ENCODE measurements around the gene RETSAT. TPM values are rescaled to one million over a fixed set of nuclear protein-coding genes. Genes with fewer than 3 reads are reported as not detected.
"Not testable (repeated sequence)": the region's sequence is repeated elsewhere in the genome, so short reads cannot be mapped to it uniquely, and the experiment has no call there.

The RETSAT gene
- total RNA-seq, 1 donor from 2014 or later, result 14.5 TPM

- no peak for DNase-seq
These were observed 23.9 kb upstream of the RETSAT start for GRCh38 chr2:85378257-85378656.

DNA sequence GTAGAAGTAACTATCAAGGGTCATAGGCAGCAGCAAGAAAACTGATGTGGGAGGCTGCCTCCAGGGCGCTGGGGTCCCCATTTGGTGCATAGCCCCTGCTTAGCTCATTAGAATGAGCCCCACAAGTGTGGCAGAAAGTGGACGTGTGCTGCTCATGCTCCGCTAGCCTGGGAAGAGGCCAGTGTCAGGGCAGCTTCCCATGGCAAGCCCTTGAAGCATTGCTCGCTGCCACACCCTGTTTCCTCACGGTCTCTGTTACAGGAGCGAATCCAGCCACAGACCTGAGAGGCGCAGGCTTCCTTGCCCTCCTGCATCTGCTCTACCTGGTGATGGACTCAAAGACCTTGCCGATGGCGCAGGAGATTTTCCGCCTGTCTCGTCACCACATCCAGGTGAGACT is 22.8 kb upstream of the RETSAT start:
- DNase-seq, result no peak

- no peak for DNase-seq
These were observed 22.1 kb upstream of the RETSAT start for GRCh38 chr2:85376291-85377065.

GRCh38 chr2:85371045-85371444 is 16.7 kb upstream of the RETSAT start:
- no peak for DNase-seq

DNA sequence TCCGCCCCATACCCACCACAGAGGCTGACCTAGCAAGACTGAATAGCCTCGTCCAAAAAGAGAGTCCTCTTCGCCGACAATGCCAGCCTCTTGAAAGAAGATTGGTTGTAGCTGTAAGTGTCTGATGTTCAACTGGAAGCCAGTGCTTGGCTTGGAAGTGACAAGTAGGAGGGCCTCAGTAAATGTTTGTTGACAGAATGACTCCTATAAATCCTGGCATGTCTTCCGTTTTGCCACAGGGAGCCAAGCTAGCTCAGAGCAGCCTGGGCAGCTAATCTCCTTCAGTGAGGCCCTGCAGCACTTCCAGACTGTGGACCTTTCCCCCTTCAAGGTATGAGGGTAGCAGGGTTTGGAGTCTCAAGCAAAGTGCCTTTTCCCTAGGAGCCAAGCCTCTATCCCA is 15.2 kb upstream of the RETSAT start:
- no peak for DNase-seq

- no peak for DNase-seq
These were observed 14.6 kb upstream of the RETSAT start for GRCh38 chr2:85368921-85369320.

GRCh38 chr2:85367180-85367579 is 12.9 kb upstream of the RETSAT start:
- no peak for DNase-seq

- DNase-seq, result not testable (repeated sequence)
These were observed 8.5 kb upstream of the RETSAT start for GRCh38 chr2:85362653-85363387.

DNA sequence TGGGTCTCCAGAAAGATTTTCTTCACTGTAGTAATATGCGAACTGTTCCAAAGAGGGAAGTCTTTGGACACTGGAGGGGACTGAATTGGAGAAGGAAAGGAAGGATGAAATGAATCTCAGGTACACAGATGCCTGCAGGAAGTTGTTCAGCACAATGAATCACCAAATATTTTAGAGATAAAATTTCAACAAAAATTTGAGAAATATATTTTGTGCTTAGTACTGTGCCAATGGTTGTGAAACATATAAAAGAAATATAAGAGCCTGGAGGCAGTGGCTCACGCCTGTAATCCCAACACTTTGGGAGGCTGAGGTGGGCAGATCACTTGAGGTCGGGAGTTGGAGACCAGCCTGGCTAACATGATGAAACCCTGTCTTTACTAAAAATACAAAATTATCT is 3.4 kb upstream of the RETSAT start:
- DNase-seq, result no peak

DNA sequence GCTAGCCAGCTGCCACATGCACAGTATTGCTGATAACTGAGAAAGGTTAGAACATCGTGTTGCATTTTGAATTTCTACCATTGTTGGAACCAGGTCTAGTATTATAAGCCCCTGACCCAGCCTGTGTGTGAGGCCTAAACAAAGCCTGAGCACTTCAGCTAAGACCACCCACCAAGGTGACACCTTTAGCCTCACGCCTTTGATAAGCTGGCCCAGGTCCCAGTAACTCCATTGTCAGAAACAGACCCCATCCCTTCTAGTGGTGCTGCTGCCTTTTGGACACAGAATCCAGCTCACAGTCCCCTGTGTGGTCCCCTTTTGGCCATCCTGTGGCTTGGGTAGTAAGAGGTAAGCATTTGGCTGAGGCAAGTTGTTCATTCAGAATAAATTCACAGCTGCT is 1.9 kb upstream of the RETSAT start:
- no peak for DNase-seq

GRCh38 chr2:85355521-85355920 is 1.2 kb upstream of the RETSAT start:
- no peak for DNase-seq

DNA sequence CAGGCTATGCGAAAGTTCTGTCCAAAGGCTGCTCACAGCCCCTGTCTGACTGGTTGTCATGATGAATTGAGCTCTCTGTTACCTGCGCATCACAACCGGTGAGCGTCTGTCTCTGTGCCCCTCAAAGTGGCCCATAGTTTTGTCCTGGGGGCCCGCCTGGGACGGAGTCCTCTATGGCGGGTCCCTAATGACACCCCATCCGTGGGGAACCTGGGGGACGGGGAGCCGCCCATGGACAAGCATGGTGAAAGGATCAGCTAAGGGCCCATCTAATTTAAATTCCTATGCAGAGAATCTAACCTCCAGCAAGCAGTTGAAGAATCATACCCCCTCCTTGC is 714 bp upstream of the RETSAT start:
- DNase-seq, result no peak

DNA sequence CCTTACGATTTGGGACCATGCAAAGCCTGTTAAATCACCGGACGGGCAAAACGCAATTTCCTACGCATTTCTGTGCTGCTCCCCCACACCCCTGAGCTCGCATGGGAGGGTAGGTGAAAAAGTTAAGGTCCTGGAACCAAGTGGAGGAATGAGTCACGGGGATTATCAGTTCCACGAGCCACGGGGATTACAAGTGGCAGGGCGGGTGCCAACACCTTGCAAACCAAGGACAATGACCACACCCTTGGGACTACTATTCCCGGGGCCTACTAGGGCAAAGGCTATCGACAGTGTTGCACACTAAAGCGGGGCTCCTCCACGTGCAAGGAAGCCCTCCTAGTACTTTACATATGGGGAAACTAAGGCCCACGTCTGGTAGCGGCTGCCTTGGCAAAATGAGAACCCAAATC is 447 bp downstream of the RETSAT start:
- DNase-seq, result no peak

DNA sequence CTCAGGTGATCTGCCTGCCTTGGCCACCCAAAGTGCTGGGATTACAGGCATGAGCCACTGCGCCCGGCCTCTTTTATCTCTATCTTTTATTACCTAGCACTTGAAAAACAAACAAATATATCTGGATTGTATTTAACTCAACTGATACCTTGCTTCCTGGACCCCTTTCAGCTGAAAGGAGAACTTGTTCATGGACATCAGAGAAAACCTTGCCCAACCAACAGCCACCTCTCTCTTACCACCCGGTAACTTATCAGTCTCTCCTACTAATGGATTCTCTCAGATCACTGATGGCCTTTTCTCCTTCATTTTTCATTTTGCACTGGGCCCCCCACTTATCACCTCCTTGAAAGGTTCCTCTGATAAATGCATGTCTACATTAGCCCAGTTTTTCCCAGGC is 6.7 kb downstream of the RETSAT start:
- no peak for DNase-seq

DNA sequence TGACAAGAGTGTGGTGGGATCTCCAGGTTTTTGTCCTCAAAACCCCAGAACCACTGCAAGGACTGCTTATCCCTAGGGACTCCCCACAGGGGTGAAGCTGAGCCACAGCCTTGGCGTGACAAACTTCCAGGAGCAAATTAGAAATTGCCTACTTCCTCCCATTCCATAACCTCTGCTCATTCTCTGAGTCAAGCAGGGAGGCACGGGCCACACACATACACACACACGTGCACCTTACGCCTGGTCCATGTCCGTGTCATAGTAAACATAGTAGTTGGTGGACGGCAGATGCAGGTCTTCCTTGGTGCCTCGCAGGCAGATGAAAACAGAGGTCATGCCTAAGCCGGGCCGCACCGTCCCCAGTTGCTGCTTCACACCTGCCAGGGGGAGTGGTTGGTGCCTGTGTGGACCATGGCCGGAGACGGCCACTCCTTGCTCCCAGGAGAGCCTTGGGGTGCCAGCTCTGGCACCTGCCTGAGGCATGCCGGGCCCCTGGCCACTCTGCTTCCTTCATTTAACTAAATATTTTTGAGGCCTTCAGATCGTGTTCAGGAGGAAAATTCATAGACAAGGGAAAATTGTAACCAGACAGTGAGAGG is 9.9 kb downstream of the RETSAT start:
- DNase-seq, result no peak

DNA sequence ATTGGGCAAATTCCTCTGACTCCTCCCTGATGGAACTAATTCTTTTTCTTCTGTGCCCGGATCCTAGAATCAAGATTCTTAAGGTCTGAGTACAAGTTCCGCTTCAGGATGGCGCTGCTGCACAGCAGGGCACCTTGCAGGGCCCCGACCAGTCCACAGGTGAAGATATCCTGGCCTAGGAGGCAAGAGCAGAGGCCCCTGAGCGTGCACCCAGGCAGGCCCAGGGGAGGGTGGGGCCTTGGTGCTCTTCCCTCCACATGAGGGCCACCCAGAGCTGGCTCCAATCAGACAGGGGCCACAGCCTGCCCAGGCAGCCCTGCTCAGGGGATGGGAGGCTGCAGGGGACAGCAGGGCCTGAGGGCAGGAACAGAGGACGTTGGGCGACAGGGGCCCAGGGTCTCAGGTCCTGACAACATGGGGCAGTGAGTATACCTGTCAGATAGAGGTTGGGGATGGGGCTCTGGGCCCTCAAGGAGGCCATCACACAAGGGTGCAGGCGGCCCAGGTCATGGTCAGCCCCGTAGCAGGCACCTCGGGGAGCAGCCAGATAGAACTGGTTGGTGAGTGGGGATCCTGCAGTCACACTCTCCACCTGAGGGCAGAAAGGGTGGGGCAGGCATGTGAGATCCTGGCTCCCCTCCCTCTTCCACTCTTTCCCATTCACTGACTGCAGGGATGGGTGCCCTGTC is 11.0 kb downstream of the RETSAT start:
- not testable (repeated sequence) for DNase-seq

DNA sequence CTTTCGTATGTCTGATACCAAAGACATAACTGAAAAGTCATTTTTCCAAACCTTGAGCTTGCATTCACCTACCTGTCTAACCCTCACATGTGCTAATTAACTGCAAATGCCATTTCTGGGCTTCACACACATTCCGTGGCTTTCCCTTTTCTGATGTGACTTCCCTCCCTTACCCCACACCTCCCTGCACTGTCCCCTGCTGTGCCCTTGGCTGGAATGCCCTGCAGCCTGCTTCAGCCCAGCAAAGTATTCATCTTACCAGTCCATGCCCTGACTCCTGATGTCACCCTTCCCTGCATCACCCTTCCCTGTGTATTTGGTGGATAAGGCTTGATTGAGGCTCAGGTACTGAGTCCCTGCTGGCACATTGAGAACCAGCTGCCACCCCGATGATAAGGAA is 12.2 kb downstream of the RETSAT start:
- DNase-seq, result no peak

DNA sequence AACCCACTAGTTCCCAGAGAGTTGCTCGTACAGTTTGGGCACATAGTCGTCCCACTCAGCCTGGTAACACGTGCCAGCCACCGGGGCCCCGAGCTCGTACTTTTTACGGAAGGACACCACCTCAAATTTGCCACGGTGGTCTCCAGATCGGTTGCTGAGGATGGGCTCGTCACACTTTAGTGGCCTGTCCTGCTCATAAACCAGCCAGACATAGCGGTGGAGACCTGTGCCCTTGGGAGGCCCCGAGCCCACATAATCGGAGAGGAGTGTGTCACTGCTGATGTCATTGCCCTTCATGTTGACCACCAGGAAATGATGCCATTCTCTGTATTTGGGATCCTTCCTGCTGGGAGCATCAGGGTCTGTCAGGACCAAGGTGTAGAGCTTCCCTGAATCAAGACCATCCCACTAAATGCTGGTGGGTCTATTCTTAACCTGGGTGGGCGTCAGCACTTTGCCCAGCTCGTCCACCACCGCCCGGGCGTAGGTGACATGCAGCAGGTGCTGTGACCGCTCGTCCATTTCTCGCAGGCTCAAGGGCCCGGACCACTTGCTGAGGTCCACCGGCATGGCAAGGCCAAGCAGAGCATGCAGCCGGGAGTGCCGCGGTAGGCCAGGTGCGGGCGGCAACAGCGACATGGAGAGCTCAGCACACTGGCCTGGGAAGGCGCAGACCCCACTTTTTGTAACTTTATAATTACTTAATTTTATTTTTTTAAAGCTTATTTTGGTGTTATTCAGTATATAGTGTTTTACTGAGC is 12.9 kb downstream of the RETSAT start:
- DNase-seq, result no peak

DNA sequence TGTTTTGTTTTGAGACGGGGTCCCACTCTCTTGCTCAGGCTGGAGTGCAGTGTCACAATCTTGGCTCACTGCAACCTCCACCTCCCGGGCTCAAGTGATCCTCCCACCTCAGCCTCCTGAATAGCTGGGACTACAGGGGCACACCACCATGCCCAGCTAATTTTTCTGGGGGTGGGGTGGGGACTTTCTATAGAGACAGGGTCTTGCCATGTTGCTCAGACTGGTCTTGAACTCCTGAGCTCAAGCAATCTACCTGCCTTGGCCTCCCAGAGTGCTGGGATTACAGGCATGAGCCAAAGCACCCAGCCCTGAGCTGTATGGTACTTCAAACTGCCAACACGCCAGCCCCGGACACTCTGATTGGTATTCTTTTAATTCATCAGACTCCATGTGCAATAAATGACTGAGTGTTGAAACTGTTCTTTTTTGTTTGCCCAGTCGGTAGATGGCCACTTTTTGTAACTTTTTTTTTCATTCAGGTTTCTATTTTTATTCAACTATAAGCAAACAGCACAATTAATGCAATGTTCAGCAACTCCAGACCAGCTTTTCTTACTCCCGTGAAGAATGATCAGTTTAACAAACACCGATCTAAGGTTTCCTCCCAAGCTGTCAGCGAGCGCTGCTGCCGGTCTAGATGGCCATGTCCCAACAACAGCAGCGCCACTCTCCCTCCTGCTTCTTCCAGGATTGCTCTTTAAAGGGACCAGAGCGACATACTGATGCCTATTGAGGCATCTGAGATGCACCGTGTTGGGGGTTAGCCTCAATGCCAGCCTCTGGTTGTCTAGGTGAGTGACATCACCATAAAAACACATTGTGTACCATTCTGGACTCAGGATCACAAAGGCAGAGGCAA is 14.1 kb downstream of the RETSAT start:
- DNase-seq, result no peak

GRCh38 chr2:85334928-85335327 is 19.4 kb downstream of the RETSAT start:
- no peak for DNase-seq

DNA sequence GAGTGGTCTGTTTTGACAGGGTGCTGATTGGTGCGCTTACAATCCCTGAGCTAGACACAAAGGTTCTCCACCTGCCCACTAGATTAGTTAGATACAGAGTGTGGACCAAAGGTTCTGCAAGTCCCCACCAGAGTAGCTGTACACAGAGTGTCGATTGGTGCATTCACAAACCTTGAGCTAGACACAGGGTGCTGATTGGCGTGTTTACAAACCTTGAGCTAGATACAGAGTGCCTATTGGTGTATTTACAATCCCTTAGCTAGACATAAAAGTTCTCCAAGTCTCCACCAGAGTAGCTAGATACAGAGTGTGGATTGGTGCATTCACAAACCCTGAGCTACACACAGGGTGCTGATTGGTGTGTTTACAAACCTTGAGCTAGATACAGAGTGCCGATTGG is 20.5 kb downstream of the RETSAT start:
- not testable (repeated sequence) for DNase-seq
